Suprapubic skin (tissue), 4 donors: ENCODE data around the gene PHC3.

Experiments used
- CTCF ChIP-seq, 2 donors: fragments of 200-600 bp in 1 of 2; fragments of 450-650 bp in 1 of 2; sonication (generic) in 1 of 2; IDR thresholded peaks; one replicate each; pipeline ENCODE4 v1.5.1; 2016 to 2019; ENCODE audit warnings: antibody characterized with exemption in 2 of 2, mild to moderate bottlenecking in 1 of 2, moderate library complexity in 1 of 2
- POLR2A ChIP-seq, 2 donors: fragments of 450-650 bp; IDR thresholded peaks; one replicate each; pipeline ENCODE4 v1.6.1; 2017; ENCODE audit warnings: antibody characterized with exemption in 2 of 2, mild to moderate bottlenecking in 2 of 2, moderate library complexity in 2 of 2
- POLR2AphosphoS5 ChIP-seq, 3 donors: sonication (generic); formaldehyde crosslinking; IDR thresholded peaks; one replicate each; pipeline ENCODE4 v1.6.1; 2017; ENCODE audit warnings: antibody characterized with exemption in 3 of 3

- TF ChIP-seq CTCF (IDR thresholded peaks at IDR 0.05) (no peak), POLR2AphosphoS5 (IDR thresholded peaks at IDR 0.05) (no peak), POLR2A (IDR thresholded peaks at IDR 0.05) (no peak)
Measured at GRCh38 chr3:170057550-170057949, 124.0 kb downstream of the PHC3 start.
